Neuronal stem cell (in vitro differentiated cells): ENCODE results near the gene SP140L.

ENCODE experiments used
- DNase-seq: peaks from one replicate; pipeline ENCODE4 v3.0.0-alpha.2; 2013; ENCODE audit warnings: low spot score
- H2AFZ ChIP-seq: one replicate; pipeline ENCODE4 v1.6.1; 2013; ENCODE audit warnings: mild to moderate bottlenecking, low read length, inconsistent platforms
- H2AK5ac ChIP-seq: 2 replicates; pipeline ENCODE4 v1.6.1; 2013; ENCODE audit warnings: low read depth, mild to moderate bottlenecking, inconsistent platforms, low read length, moderate library complexity, mixed read lengths
- H2BK120ac ChIP-seq: 2 replicates; pipeline ENCODE4 v1.6.1; 2013; ENCODE audit warnings: low read depth, mild to moderate bottlenecking, inconsistent platforms, low read length, moderate library complexity, mixed read lengths
- H2BK12ac ChIP-seq: one replicate; pipeline ENCODE4 v1.6.1; 2013; ENCODE audit warnings: low read length, inconsistent platforms
- H2BK15ac ChIP-seq: 2 replicates; pipeline ENCODE4 v1.6.1; 2013; ENCODE audit warnings: mild to moderate bottlenecking, low read length, inconsistent platforms, mixed read lengths
- H2BK5ac ChIP-seq: one replicate; pipeline ENCODE4 v1.6.1; 2013; ENCODE audit warnings: inconsistent platforms, mild to moderate bottlenecking, low read length, moderate library complexity
- H3K14ac ChIP-seq: one replicate; pipeline ENCODE4 v1.6.1; 2013; ENCODE audit warnings: low read length, inconsistent platforms
- H3K18ac ChIP-seq: 2 replicates; pipeline ENCODE4 v1.6.1; 2013; ENCODE audit warnings: low read length, inconsistent platforms
- H3K23ac ChIP-seq: 2 replicates; pipeline ENCODE4 v1.6.1; 2013; ENCODE audit warnings: low read depth, mild to moderate bottlenecking, mixed read lengths, low read length, inconsistent platforms; ENCODE audit not compliant: poor library complexity
- H3K27ac ChIP-seq: replicated peaks from 3 replicates; pipeline ENCODE4 v1.5.1; 2013; ENCODE audit warnings: low read length, inconsistent platforms
- H3K27me3 ChIP-seq, 3 experiments: 2 replicates each; pipeline ENCODE4 v1.6.1; 2013; ENCODE audit warnings: low read length in 3 of 3, mild to moderate bottlenecking in 2 of 3, inconsistent platforms in 1 of 3, low read depth in 1 of 3, mixed read lengths in 1 of 3, moderate library complexity in 1 of 3; ENCODE audit not compliant: control insufficient read depth in 3 of 3, insufficient read depth in 3 of 3
- H3K36me3 ChIP-seq, 2 donors: replicated peaks in 1 of 2; 2 replicates each; pipeline ENCODE4 v1.6.1; 2013; ENCODE audit warnings: low read length in 2 of 2; ENCODE audit not compliant: control insufficient read depth in 2 of 2, insufficient read depth in 2 of 2
- H3K4ac ChIP-seq: 2 replicates; pipeline ENCODE4 v1.6.1; 2013; ENCODE audit warnings: inconsistent platforms, mild to moderate bottlenecking, low read length, moderate library complexity
- H3K4me1 ChIP-seq, 2 donors: 1 replicate in 1 of 2; 2 replicates in 1 of 2; pipeline ENCODE4 v1.6.1; 2013; ENCODE audit warnings: low read length in 2 of 2, low read depth in 1 of 2; ENCODE audit not compliant: control insufficient read depth in 2 of 2, insufficient read depth in 1 of 2
- H3K4me2 ChIP-seq: one replicate; pipeline ENCODE4 v1.6.1; 2013; ENCODE audit warnings: mild to moderate bottlenecking, low read length, inconsistent platforms; ENCODE audit not compliant: insufficient read depth, poor library complexity, severe bottlenecking
- H3K4me3 ChIP-seq, 2 donors: 2 replicates each; pipeline ENCODE4 v1.5.1; 2013; ENCODE audit warnings: low read length in 2 of 2, mild to moderate bottlenecking in 2 of 2, inconsistent platforms in 1 of 2, moderate library complexity in 1 of 2
- H3K79me1 ChIP-seq: one replicate; pipeline ENCODE4 v1.6.1; 2013; ENCODE audit warnings: low read depth, mild to moderate bottlenecking, inconsistent platforms, low read length, moderate library complexity
- H3K9ac ChIP-seq: one replicate; pipeline ENCODE4 v1.6.1; 2013; ENCODE audit warnings: mild to moderate bottlenecking, low read depth, low read length, inconsistent platforms; ENCODE audit not compliant: poor library complexity
- H3K9me3 ChIP-seq, 2 donors: replicated peaks in 1 of 2; 2 replicates each; pipeline versions ENCODE3 to v1.6.1; 2013; ENCODE audit warnings: low read length in 2 of 2, mild to moderate bottlenecking in 2 of 2, inconsistent platforms in 1 of 2, low read depth in 1 of 2, mixed read lengths in 1 of 2, moderate library complexity in 1 of 2; ENCODE audit not compliant: control insufficient read depth in 2 of 2, insufficient read depth in 1 of 2
- H4K8ac ChIP-seq: one replicate; pipeline ENCODE4 v1.6.1; 2013; ENCODE audit warnings: low read depth, mild to moderate bottlenecking, inconsistent platforms, low read length, moderate library complexity
- H4K91ac ChIP-seq: one replicate; pipeline ENCODE4 v1.6.1; 2013; ENCODE audit warnings: low read length, low read depth, mild to moderate bottlenecking, inconsistent platforms; ENCODE audit not compliant: poor library complexity
- WGBS, 2 donors: extraction: QIAGEN DNeasy Blood & Tissue Kit; methylation state at CpG; one replicate each; pipeline ENCODE4 v1.1.7; 2013; ENCODE audit warnings: missing lambda C conversion rate in 2 of 2, mixed read lengths in 1 of 2; ENCODE audit not compliant: insufficient read length in 2 of 2, insufficient replicate concordance in 1 of 2; ENCODE audit errors: extremely low coverage in 2 of 2; 5-methylcytosine and 5-hydroxymethylcytosine counted together

SP140L gene

DNA sequence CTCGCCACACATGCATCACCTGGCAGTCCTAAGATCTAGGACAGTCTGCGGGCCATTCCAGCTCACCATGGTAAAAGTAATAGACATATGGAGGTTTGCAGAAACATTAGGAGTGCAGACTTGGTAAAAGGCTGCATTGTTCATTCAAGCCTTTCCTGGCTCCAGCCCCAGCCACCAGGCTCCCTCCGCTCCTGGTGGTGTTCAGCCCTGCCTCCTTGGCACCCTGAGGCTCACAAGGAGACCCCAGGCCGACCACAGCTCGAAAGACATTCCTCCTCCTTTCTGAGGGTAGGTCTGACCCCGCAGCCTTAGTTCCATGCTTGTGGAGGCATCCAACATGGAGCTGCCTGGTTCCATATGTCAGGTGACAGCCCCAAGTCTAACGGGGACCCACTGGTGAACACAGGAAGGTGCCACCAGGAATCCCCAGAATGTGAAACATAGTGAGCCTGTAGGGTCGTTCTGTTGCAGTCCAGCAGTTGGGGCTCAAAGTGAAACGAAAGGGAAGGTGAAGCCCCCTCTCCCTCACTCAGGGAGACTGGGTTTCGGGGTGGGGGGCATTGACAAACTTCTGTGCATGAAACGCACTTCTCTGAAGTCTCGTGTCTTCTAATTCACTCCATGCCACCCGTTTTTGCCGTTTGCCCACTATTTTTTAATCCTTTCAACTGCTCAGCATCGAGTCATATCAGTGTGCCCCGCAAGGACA is 84.0 kb downstream of the SP140L start:
- no peak overlapping the region for H3K9ac ChIP-seq
- no peaks in the 10 kb centered on the region for H3K79me1 ChIP-seq
- DNase-seq = no peak
- no peak overlapping the region for H3K27ac ChIP-seq
- no peaks in the 10 kb centered on the region for H3K36me3 ChIP-seq
- no peak overlapping the region for H4K8ac ChIP-seq
- peak overlapping the region; percentile 58 to 82 for H3K4me3 ChIP-seq
- H3K4ac ChIP-seq = no peak overlapping the region
- H2BK5ac ChIP-seq = no peak overlapping the region
- peak overlapping the region; percentile 41 for H2AK5ac ChIP-seq
- H3K4me2 ChIP-seq = peak overlapping the region; percentile 93
- H2BK120ac ChIP-seq = peak overlapping the region; percentile 64
- peak overlapping the region; percentile 27 for H3K18ac ChIP-seq
- H3K9me3 ChIP-seq = no peaks in the 10 kb centered on the region
- WGBS, 2 donors = no CpG with 5 or more reads among the region's 16 CpGs
- peaks cover 2 to 47% (median 17%) of the 10 kb centered on the region in 3 experiments for H3K27me3 ChIP-seq
- no peak overlapping the region for H2BK15ac ChIP-seq
- no peak overlapping the region for H2BK12ac ChIP-seq
- H3K4me1 ChIP-seq = peaks cover 2 to 4% of the 10 kb centered on the region in 2 donors
- peak overlapping the region; percentile 98 for H2AFZ ChIP-seq
- H4K91ac ChIP-seq = no peak overlapping the region
- H3K14ac ChIP-seq = no peak overlapping the region
- peak overlapping the region; percentile 39 for H3K23ac ChIP-seq

DNA sequence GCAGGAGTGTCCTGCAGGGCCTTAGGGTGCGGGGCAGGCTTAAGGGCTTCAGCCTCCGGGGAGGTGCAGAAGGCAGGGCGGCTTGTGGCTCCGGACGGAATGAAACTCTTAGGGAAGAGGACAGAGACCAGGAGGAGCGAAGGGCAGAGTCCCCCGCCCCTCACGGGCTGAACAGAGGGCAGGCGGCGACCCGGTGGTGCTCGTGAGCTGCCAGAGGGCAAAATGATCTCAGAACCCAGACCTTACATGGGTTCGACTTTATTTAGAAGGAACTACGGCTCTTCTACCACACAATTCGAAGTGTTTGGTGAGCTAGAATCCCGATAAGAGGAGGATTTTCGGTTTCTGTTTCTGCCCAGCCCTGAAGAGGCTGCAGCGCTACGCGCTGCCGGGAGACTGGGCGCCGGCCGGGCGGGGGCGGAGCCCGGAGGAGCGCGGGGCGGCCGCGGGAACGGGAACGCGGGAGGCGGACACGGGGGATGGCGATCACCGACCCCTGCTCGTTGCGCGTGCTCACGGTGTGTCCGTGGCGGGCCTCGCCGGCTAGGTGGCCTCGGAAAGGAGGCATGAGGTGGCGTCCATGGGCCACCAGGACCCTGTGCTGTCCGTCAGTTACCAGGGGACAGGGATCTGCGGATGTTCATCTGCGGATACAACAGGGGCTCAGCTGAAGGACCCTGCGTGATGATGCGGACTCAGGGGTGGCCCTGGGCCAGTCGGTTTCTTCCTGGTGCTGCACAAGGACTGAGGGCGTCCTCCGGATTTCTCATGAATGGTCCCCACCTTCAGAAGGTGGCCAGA is 84.8 kb downstream of the SP140L start:
- peak overlapping the region; percentile 58 to 82 for H3K4me3 ChIP-seq
- H3K79me1 ChIP-seq = no peaks in the 10 kb centered on the region
- H3K9ac ChIP-seq = peak overlapping the region; percentile 92
- peaks cover 2 to 47% (median 17%) of the 10 kb centered on the region in 3 experiments for H3K27me3 ChIP-seq
- H3K4me2 ChIP-seq = peak overlapping the region; percentile 93
- no peak overlapping the region for H3K4ac ChIP-seq
- H4K8ac ChIP-seq = peak overlapping the region; percentile 100
- no peaks in the 10 kb centered on the region for H3K9me3 ChIP-seq
- no peak overlapping the region for H3K27ac ChIP-seq
- peak overlapping the region; percentile 57 for H2BK15ac ChIP-seq
- H2BK5ac ChIP-seq = no peak overlapping the region
- peaks cover 2 to 4% of the 10 kb centered on the region in 2 donors for H3K4me1 ChIP-seq
- H2AK5ac ChIP-seq = no peak overlapping the region
- WGBS, 2 donors = no CpG with 5 or more reads among the region's 57 CpGs
- DNase-seq = peak; percentile 41
- H3K23ac ChIP-seq = peak overlapping the region; percentile 50
- H3K36me3 ChIP-seq = no peaks in the 10 kb centered on the region
- H3K14ac ChIP-seq = peak overlapping the region; percentile 94
- H3K18ac ChIP-seq = peak overlapping the region; percentile 96
- peak overlapping the region; percentile 34 for H2BK12ac ChIP-seq
- peak overlapping the region; percentile 64 for H2BK120ac ChIP-seq
- H2AFZ ChIP-seq = peak overlapping the region; percentile 98
- no peak overlapping the region for H4K91ac ChIP-seq

DNA sequence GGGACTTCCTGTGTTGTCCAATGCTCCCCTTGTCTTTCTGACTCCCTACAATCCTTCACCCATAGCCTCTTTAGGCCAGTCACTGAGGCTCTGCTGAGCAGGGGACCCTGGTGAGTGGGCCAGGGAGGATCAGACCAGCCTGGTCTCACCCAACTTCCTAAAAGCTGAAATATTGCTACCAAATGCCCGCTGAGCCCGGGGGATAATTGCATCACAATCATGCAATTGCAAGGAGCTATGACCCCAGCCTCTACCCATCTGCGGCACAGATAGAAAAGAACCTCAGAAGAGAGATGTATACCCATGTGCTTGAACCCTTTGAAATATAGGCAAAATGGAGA is 85.3 kb downstream of the SP140L start:
- H3K18ac ChIP-seq = no peak overlapping the region
- peak overlapping the region in 1 of 2 donors; percentile 58 for H3K4me3 ChIP-seq
- peak overlapping the region; percentile 57 for H2BK15ac ChIP-seq
- H3K4ac ChIP-seq = no peak overlapping the region
- H3K79me1 ChIP-seq = no peaks in the 10 kb centered on the region
- WGBS, 2 donors = no CpG with 5 or more reads among the region's 3 CpGs
- H3K9me3 ChIP-seq = no peaks in the 10 kb centered on the region
- peak overlapping the region; percentile 93 for H3K4me2 ChIP-seq
- no peak for DNase-seq
- no peak overlapping the region for H2BK5ac ChIP-seq
- H2AFZ ChIP-seq = peak overlapping the region; percentile 98
- peaks cover 2 to 4% of the 10 kb centered on the region in 2 donors for H3K4me1 ChIP-seq
- no peak overlapping the region for H4K91ac ChIP-seq
- no peak overlapping the region for H3K14ac ChIP-seq
- H2AK5ac ChIP-seq = no peak overlapping the region
- no peaks in the 10 kb centered on the region for H3K36me3 ChIP-seq
- H3K23ac ChIP-seq = no peak overlapping the region
- H4K8ac ChIP-seq = peak overlapping the region; percentile 100
- no peak overlapping the region for H3K9ac ChIP-seq
- H2BK120ac ChIP-seq = no peak overlapping the region
- no peak overlapping the region for H3K27ac ChIP-seq
- H3K27me3 ChIP-seq = peaks cover 2 to 48% (median 17%) of the 10 kb centered on the region in 3 experiments
- peak overlapping the region; percentile 34 for H2BK12ac ChIP-seq

DNA sequence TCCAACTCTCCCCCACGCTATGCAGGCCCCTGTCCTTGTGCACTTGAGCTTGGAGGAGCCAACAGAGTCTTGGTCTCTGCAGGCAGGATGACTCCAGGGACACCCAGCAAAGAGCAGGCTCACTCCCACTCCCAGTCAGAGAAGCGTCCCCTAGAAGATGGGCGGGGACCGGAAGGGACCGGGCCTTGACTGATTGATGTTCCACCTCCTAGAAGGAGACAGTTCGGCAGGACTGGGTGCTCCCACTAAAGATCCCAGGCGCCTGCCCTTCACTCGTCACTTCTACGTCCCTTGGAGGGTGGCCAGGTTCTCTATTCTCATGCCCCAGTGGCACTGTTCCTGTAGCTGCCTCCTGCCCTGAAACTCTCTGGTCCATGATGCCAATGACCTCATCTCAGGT is 85.9 kb downstream of the SP140L start:
- Histone ChIP-seq H3K27ac (no peak overlapping the region), H4K91ac (no peak overlapping the region), H3K9ac (no peak overlapping the region), H3K79me1 (no peaks in the 10 kb centered on the region), H3K9me3 (no peaks in the 10 kb centered on the region), H3K18ac (no peak overlapping the region), H3K4me1 (peaks cover 2 to 4% of the 10 kb centered on the region in 2 donors), H3K4me2 (no peak overlapping the region), H4K8ac (no peak overlapping the region), H3K14ac (no peak overlapping the region), H2BK120ac (no peak overlapping the region), H2BK15ac (no peak overlapping the region), H3K4me3 (no peak overlapping the region), H2AK5ac (peak overlapping the region; percentile 60), H3K27me3 (peaks cover 2 to 52% (median 17%) of the 10 kb centered on the region in 3 experiments), H3K36me3 (no peaks in the 10 kb centered on the region), H3K4ac (no peak overlapping the region), H2AFZ (no peak overlapping the region), H2BK12ac (no peak overlapping the region), H2BK5ac (no peak overlapping the region), H3K23ac (no peak overlapping the region)
- no peak for DNase-seq
- WGBS, 2 donors = no CpG with 5 or more reads among the region's 9 CpGs
